ENCODE results near the gene LRRC4B.
"Not testable (repeated sequence)": the region's sequence is repeated elsewhere in the genome, so short reads cannot be mapped to it uniquely, and the experiment has no call there.

LRRC4B gene, protein sequence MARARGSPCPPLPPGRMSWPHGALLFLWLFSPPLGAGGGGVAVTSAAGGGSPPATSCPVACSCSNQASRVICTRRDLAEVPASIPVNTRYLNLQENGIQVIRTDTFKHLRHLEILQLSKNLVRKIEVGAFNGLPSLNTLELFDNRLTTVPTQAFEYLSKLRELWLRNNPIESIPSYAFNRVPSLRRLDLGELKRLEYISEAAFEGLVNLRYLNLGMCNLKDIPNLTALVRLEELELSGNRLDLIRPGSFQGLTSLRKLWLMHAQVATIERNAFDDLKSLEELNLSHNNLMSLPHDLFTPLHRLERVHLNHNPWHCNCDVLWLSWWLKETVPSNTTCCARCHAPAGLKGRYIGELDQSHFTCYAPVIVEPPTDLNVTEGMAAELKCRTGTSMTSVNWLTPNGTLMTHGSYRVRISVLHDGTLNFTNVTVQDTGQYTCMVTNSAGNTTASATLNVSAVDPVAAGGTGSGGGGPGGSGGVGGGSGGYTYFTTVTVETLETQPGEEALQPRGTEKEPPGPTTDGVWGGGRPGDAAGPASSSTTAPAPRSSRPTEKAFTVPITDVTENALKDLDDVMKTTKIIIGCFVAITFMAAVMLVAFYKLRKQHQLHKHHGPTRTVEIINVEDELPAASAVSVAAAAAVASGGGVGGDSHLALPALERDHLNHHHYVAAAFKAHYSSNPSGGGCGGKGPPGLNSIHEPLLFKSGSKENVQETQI

DNA sequence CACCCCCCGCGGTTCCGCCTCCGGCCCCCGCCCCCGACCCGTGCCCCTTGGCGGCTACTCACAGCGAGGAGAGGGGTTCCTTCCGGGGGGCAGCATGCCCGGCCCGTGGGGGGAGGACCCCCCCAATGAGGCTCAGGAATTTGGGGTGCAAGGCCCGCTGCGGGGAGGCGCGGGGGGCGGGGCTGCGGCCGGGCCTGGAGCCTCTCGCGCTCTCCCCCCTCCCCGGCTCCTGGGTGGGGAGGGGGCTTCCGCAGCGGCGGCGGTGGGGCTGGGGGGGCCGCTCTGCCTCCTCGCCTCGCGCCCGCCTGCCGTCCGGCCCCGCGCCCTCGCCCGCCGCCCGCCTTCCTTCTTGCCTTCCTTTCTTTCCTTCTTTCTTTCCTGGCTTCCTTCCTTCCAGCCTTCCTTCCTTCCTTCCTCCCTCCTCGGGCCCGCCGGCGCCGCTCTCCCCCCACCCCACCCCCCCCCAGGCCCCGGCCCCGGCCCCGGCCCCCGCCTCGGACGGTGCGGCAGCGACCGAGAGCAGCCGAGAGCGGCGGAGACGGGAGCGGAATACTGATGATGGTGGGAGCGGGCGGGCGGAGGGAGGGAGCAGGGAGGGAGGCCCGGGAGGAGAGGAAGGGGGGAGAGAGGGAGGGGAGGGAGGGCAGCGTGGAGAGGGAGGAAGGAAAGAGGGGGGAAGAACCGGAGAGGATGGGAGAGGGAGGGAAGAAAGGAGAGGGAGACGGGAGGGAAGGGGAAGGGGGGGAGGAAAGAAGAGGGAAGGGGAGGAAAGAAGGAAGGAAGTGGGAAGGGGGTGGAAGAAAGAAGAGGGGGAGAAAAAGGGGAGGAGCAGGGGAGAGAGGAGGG is at the start of gene LRRC4B:
LRRC4B (minus strand) TSS at position 554 of the 846 bp plus-strand sequence. CDS start 19,597 bp downstream, outside the sequence.
- DNase-seq (ENCODE audit: low read depth), result no peak

DNA sequence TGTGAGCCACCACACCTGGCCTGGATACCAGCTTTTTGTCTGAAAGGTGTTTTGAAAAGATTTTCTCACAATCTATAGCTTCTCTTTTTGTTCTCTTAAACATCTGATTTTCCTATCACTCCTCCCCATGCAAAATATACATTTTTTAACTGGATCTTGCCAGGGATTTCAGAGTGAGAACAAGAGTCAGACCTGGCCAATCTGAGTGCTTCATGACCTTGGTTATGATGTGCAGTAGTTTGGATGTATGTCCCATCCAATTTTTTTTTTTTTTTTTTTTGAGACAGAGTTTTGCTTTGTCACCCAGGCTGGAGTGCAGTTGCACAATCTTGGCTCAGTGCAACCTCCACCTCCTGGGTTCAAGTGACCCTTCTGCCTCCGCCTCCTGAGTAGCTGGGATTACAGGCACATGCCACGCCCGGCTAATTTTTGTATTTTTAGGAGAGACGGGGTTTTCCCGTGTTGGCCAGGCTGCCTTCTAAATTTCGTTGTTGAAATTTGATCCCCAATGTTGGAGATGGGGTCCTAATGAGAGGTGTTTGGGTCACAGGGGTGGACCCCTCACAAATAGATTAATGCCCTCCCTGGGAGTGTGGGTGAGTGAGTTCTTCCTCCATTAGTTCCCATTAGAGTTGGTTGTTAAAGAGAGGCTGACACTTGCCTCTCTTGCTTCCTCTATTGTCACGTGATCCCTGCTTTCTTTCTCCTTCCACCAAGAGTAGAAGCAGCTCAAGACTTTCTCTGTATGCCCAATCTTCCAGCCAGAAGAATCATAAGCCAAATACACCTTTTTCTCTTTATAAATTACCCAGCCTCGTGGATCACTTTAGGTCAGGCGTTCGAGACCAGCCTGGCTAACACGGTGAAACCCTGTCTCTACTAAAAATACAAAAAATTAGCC is 44.5 kb upstream of the LRRC4B start:
- not testable (repeated sequence) for DNase-seq (ENCODE audit: low read depth)

- DNase-seq (ENCODE audit: low read depth), result peak; percentile 28
These were observed 39.9 kb upstream of the LRRC4B start for GRCh38 chr19:50607874-50608785.

DNA sequence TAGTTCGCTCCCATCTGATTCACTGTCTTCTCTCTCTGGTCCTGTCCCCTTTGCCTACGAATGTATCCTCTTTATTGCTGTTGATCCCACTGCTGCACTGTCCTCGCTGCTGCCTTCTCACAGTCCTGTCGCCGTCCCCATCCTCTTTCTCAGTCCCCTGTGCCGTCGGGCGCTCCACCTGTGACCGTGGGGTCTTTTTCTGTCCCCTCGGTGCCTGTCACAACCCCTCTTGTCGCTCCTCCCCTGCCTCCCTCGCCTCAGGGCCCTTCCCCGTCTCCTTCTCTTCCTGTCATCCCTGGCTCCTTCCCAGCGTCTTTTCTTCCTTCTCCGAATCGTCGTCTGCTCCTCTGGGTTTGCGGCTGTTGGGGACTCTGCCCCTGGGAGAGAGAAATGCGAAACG is 39.2 kb upstream of the LRRC4B start:
- no peak for DNase-seq (ENCODE audit: low read depth)

- not testable (repeated sequence) for DNase-seq (ENCODE audit: low read depth)
These were observed 38.0 kb upstream of the LRRC4B start for GRCh38 chr19:50606059-50606836.

- DNase-seq (ENCODE audit: low read depth), result not testable (repeated sequence)
These were observed 36.2 kb upstream of the LRRC4B start for GRCh38 chr19:50604264-50605073.

GRCh38 chr19:50602935-50603334 is 34.7 kb upstream of the LRRC4B start:
- no peak for DNase-seq (ENCODE audit: low read depth)

DNA sequence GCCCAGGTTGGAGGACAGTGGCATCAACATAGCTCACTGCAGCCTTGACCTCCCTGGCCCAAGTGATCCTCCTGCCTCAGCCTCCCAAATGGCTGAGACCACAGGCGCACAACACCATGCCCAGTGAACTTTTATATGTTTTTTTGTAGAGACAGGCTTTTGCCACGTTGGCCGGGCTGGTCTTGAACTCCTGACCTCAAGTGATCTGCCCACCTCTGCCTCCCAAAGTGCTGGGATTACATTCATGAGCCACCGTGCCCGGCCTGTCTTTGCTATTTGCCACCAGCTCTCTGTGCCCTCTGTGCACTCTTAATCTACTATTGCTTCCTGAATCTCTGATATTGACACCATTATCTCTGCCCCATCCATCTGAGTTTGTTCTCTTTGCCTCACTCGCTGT is 34.3 kb upstream of the LRRC4B start:
- no peak for DNase-seq (ENCODE audit: low read depth)

DNA sequence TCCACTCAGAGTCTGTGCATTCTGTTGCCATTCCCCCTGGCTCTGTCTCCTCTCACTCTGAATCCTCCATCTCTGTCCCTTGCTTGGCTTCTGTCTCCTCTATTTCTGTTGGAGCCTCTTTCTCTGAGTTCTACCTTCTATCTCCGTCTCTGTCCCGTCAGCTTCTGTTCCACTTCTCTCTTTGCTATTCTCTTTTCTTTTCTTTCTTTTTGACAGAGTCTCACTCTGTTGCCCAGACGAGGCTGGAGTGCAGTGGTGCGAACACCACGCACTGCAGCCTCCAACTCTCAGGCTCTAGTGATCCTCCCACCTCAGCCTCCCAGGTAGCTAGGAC is 33.8 kb upstream of the LRRC4B start:
- DNase-seq (ENCODE audit: low read depth), result no peak

DNA sequence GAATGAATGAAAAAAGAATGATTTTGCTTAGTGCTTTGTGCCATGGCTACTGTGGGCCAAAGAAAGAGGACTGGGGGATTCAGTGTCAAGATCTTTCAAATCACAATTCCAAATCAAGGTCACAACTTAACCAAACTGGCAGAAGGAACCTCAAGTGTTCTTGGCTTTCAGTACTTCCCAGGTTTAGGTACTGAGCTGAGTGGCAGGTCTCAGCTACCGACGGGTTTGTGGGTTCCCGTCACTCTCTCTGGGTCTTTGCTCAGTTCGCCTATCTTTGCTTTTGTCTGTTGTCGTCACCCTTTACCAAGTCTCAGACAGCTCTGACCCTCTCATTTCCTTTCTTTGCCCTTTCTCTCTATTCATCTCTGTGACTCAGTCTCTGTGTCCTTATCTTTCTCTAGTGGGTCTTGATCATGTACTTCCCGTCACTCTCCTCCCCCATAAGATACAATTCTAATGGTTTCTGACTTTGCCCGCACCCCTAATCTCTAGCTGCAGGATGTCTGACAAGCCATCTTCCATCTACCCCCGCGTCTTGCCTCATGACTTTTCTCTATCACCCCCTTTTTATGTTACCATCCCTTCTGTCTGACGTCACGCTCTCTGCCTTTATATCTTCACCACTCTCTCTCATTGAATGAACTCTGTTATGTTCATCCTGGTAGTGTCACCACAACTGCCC is 33.3 kb upstream of the LRRC4B start:
- no peak for DNase-seq (ENCODE audit: low read depth)

- no peak for DNase-seq (ENCODE audit: low read depth)
These were observed 31.2 kb upstream of the LRRC4B start for GRCh38 chr19:50599427-50599826.

- DNase-seq (ENCODE audit: low read depth), result no peak
These were observed 22.0 kb upstream of the LRRC4B start for GRCh38 chr19:50590191-50590590.

GRCh38 chr19:50581795-50582660 is 13.8 kb upstream of the LRRC4B start:
- not testable (repeated sequence) for DNase-seq (ENCODE audit: low read depth)

- DNase-seq (ENCODE audit: low read depth), result no peak
These were observed 12.9 kb upstream of the LRRC4B start for GRCh38 chr19:50580970-50581634.

DNA sequence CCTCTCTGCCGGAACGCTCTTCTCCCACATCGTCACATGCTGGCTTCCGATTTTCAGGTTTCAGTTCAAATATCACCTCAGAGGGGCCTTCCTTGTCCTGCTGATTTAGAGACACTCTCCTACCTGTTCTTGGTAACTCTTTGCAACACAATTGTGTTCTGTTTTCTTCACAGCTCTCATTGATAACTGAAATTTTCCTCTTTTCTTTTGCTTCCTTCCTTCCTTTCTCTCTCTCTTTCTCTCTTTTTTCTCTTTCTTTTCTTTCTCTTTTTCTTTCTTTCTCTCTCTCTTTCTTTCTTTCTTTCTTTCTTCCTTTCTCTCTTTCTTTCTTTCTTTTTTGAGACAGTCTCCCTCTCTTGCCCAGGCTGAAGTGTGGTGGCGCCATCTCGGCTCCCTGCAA is 12.0 kb upstream of the LRRC4B start:
- no peak for DNase-seq (ENCODE audit: low read depth)

- DNase-seq (ENCODE audit: low read depth), result not testable (repeated sequence)
These were observed 8.5 kb upstream of the LRRC4B start for GRCh38 chr19:50576769-50577168.
